ENCODE measurements around the gene C1orf105.

DNA sequence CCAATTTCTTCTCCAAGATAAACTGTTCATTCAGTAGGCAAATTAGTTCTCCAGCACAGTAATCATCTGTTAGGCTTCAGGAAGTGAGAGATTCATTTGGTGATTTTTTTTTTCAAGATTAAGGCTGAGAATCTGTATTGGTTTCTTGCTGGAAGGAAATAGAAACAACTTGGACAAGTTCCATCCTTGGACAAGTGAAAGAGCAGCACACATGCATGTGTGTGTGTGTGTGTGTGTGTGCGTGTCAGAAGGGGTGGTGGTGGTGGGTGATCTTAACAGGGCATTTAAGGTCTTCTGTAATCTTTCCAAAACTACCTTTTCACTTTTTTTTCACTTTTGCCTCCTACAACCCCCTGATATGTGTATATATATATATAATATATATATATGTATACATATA, 96.6 kb downstream of the C1orf105 start:
- TF ChIP-seq, protein P1, sequence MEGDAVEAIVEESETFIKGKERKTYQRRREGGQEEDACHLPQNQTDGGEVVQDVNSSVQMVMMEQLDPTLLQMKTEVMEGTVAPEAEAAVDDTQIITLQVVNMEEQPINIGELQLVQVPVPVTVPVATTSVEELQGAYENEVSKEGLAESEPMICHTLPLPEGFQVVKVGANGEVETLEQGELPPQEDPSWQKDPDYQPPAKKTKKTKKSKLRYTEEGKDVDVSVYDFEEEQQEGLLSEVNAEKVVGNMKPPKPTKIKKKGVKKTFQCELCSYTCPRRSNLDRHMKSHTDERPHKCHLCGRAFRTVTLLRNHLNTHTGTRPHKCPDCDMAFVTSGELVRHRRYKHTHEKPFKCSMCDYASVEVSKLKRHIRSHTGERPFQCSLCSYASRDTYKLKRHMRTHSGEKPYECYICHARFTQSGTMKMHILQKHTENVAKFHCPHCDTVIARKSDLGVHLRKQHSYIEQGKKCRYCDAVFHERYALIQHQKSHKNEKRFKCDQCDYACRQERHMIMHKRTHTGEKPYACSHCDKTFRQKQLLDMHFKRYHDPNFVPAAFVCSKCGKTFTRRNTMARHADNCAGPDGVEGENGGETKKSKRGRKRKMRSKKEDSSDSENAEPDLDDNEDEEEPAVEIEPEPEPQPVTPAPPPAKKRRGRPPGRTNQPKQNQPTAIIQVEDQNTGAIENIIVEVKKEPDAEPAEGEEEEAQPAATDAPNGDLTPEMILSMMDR (IDR thresholded peaks at IDR 0.05) = no peak
- TF ChIP-seq POLR2A (IDR thresholded peaks at IDR 0.05) = no peak
